ENCODE data around the gene FGF14.

FGF14 gene

GRCh38 chr13:101965096-101965495, 436.8 kb downstream of the FGF14 start:
- DNase-seq = no peak

- DNase-seq = no peak
Measured at GRCh38 chr13:101959016-101959415, 442.8 kb downstream of the FGF14 start.

DNA sequence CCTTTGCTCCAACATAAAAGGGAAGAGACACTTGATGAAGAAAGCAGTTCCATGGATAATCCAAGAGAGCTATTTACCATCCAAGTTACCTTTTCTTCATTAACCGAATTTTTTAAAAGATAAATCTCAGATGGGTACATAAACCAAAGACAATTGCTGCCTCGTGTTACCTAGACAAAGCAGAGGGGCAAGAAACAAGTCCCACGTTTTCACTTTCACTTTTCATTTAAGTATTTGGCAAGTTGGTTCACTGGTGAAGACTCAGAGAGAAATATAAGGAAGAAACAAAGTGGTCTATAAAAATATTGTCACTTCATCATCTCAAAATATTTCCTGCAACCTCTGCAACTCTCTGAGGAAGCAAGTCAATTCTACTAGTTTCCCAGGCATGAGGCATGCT, 446.1 kb downstream of the FGF14 start:
- no peak for DNase-seq

DNA sequence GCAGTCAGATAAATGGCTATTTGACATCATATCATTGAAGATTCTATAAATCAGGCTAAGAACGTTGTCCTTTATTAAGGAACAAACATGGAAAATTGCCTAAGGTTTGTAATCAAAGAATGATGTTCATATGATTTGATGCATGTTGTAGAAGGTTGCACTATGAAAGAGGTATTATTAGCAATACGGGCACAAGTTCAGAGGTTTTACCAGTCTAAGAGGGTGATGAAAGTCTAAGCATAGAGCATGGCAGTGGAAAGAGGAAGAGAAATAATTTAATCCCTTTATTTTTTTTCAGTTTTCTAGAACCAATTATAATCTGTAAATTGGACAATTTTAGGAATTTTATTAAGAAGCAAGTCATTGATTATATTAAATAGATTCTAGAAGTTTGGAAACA, 450.7 kb downstream of the FGF14 start:
- no peak for DNase-seq

GRCh38 chr13:101949681-101950080, 452.2 kb downstream of the FGF14 start:
- no peak for DNase-seq

DNA sequence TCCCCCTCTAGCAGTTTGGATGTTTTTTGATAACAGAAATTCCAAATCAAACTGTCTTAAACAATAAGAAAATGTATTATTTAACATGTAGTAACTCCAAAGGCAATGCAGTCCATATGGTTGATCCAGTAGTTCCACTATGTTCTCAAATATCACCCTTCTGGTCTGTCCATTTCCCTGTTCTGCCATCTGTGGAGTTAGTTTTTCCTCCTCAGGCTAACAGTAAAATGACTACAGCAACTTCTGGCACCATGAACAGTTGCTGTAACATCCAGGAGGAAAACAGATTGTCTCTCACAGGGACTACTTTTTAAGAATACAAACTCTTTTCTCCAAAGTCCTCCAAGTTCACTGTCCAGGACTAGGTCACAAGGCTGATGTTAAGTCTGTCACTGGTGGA, 455.4 kb downstream of the FGF14 start:
- DNase-seq = no peak

DNA sequence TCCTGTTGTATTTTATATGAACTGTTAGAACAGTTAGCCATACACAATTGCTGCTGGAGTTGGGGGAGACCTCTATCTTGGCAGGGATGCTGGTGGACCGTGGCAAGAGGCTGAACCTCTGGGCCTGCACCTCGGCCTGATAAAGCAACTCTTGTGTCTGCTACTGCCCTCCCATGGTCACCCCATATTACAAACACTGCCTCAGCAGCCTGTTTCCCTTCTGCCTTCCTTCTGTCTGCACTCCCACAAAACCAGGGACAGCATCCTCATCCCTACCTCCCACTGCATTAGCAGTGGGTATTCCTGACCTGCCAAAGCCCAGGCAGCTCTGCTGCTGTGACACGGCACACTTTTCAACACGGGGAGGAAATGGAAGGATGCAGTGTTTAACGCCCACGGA, 456.4 kb downstream of the FGF14 start:
- DNase-seq = no peak

DNA sequence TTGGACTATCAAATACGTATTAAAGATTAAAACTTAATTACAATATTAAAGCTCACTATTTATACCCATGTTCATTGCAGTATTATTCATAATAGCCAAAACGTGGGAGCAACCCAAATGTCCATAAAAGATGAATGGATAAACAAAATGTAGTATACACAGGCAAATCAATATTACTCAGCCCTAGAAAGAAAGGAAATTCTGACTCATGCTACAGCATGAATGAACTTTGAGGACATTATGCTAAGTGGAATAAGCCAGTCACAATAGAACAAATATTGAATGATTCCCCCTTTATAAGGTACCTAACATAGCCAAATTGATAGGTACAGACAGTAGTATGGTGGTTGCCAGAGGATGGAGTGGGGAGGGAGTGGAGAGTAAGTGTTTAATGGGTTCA, 457.3 kb downstream of the FGF14 start:
- no peak for DNase-seq

DNA sequence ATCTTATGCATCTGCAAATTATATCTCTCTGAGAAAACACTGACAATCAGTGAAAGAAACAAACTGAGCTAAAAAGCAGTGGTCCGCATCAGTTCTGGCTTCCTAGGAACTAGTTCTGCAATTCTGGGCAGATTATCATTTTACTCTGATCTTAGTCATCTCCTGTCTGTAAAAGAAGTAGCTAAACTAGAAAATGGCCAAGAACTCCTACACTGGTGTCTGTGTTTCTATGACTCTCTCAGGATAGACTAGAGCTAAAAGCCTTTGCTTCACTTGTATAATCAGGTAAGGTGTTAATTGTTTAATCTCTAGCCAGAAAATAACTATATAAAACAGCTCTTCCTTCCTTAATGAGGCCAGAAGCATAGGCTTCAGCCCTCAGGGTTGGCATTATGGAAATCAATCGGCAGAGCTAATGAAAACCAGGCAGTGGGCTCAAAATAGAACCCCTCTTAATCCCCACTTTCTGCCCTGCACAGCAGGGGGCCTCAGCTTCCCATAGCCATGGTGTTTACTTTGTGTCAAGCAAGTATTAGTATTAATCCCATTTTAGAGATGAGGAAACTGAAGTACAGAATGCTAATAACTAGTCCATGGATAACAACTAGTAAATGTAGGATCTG, 459.2 kb downstream of the FGF14 start:
- no peak for DNase-seq

DNA sequence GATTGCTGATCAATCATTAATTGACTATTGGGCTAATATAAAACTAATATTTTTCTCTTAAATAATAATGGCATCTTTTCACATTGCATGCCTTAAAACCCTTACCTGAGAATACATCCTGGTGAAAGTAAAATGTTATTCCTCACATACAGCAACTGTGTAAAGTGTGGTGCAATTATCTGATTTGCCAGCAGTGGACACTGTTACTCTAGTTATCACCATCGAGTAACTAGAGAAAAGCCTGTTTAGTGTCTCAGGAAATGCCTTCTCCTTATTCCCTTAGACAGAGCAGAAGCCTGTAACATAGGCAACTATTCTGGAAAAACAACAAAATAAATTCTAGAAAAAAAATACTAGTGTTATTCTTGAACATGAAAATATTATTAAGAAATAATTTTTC, 459.8 kb downstream of the FGF14 start:
- no peak for DNase-seq

DNA sequence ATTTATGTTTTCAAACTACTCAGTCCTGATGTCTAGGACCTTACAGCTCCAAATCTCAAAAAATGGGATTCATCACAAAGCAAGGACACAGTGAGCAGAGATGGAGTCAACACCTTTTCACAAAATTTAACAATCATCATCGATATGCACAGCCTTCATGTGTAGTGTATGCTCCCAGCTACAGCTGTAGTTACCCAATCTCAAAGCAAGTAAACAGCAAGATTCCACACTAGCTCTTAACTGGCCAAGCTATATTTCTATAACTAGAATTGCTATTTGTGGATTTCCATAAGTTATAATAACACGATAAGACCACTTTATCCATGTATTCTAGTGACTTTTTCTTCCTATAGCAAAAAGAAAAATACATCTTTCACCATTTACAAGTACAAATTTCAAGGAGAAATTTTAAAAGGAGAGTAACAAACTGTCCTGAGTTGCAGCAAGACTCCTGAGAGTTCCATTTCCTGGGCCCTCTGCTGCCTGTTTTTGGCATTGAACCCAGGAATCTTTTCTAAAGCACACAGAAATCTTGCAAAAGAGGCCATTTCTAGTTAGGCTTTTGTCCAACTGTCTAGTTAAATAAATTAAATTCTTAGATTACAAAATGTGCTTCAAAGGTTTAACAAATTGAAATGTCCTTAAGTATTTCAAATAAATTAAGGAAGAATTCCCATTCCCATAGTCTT, 460.6 kb downstream of the FGF14 start:
- no peak for DNase-seq

DNA sequence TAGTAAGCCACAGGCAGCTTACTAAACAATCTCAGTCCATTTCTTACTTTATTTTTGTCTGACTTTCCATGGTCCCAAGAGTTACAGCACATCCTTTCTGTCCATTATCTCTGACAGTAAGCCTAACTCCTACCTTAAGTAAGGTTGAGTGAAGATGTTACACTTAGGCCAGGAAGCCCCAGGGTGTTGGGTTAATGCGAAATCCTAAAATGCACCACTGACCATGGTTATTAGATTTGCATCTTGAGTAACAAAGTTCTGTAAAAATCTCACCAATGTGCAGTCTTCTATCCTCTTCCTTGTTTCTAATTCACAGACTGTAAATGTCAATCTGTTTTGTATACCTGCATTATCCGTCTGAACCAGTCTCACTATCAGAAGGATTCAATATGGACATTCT, 462.5 kb downstream of the FGF14 start:
- DNase-seq = no peak

DNA sequence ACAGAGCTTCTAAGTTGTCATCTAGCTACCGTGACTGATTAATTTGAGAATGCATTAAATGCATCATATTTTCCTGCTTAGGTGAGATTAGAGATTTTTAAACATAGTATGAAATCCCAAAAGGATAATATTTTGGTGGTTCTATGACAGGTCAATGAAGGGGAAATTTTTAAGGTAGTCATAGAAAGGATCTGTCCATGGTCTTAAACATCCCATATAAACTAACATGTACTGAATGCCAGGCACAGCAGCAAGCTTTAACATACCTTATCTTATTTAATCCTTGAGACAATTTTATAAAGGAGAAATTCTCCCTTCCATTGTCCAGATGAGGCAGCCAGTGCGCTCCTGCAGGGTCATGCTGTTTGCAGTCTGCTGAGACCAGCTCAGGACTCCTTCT, 466.0 kb downstream of the FGF14 start:
- DNase-seq = no peak

GRCh38 chr13:101931186-101931585, 470.7 kb downstream of the FGF14 start:
- DNase-seq = no peak

- no peak for DNase-seq
Measured at GRCh38 chr13:101930331-101930730, 471.5 kb downstream of the FGF14 start.

DNA sequence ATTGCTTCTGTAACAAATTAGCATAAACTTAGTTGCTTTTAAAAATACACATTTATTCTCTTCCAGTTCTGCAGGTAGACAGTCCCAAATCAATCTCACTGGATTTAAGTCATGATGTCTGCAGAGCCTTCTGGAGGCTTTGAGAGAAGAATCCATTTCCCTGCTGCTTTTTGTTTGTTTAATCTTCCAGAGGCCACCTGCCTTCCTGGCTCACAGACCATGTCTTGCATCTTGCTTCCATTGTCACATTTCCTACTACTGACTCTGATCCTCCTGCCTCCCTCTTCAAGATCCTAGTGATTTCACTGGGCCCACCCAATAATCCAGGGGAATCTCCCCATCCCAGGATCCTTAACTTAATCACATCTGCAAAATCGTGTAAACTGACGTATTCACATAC, 476.1 kb downstream of the FGF14 start:
- no peak for DNase-seq

DNA sequence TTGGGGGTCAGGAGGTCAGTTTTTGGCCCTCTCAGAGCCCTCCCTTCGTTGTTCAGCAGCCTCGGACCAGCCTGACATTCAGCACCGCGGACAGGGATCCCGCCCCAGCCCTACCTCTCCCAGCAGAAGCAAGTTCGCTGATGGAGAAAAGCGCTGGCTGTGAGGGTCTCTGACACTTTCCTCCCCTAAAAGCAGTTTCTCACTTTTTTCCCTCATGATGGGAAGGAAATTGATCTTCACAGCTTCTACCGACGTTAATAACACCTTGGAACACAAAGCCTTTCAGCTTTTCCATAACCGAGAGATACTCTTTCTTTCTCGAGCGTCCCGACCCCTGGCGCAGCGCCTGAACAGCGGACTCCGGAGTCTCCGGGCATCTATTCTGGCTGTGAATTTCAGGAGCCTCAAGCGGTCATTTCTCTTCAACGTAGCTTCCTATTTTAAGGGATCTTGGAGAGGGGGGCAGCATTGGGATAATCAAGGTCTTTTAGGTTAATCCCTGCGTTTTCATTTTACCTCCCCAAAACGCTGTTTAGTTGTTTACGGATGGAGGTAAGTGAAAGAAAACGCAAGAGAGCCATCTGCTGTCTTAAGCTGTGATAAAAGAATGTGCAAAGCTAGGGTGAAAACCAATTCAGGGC, 482.2 kb downstream of the FGF14 start:
- peak; percentile 56 for DNase-seq

DNA sequence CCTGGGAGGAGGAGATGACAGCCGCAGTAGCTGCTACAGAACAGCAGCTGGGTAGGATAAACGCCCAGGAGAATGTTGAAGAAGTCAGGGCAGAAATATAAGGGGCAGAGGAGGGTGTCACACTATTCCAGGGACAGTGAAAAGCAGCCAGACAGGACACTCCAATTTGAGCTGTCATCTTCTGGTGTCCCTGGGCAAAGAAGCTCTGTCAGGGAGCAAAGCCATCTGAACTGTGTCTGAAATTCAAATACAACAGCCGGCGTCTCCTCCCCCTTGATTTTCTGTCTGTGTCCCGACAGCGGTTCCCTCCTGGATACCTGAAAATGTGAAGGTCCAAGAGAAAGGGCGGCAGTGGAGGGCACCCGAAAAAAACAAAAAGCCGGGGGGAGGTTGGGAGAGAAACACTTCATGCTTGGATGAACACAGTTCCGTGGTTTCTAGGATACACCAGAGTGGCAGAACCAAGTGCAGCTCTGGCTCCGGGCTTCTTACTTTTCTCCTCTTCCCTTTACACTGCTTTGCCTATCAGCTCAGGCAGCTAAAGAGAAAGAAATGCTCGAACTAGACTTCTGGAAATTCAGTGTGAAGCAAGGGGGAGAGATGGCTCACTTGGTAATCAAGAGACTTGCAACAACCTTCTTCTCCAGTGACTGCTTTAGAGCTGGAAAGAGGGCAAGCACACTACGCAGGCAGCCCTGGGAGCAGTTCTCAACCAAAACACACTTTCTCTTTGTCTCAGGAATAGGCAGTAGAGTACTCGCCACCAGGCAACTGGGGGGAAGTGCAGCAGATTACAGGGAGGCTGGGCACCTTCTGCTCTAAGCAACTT, 483.8 kb downstream of the FGF14 start:
- DNase-seq = no peak

- no peak for DNase-seq
Measured at GRCh38 chr13:101917475-101917810, 484.4 kb downstream of the FGF14 start.

- DNase-seq = no peak
Measured at GRCh38 chr13:101916775-101917474, 484.9 kb downstream of the FGF14 start.

DNA sequence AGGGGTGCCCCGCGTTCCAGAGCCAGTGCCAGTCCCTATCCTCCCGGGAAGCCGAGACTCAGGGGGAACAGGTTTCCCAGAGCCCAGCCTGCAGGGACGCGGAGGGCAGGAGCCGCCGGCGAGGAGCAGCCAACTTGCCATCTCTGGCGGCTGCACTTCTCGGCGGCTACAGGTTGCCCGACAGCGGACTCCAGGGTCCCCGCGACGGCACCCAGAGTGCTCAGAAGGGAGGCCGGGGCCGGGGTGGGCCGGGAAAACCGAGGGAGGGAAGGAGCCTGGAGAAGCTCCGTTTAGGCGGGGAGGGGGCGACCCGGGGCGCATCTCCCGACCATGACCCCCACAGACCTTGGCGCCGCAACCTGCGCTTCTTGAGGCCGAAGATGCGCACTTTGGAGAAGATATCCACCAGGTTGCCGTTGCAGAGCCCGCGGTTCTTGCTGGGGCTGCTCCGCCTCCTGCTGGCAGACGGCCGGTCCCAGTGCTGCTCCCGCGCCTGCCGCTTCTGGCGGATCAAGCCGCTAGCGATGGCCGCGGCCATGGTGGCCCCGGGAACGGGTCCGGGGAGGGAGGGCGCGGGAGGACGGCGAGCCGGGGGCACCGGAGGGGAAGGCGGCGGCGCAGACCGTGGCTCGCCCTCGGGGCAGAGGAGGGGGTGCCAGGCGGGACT, 485.6 kb downstream of the FGF14 start:
- DNase-seq = peak; percentile 27

DNA sequence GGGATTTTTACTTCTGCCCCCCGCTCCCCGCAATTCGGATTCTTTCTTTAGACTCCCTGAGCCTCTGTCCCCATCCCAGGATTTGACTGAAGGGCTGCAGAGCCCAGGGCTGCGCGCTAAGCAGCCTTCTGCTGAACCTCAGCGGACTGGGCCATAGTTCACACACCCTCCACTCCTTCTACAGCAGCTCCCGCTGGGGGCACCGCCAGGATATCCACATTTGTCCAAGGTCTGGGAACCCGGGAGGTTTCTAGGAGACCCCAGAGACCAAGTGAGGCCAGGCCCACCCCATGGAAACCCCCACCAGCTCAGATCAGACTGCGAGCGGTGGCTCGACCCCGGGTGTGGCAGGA, 486.1 kb downstream of the FGF14 start:
- DNase-seq = no peak

GRCh38 chr13:101915331-101915730, 486.5 kb downstream of the FGF14 start:
- no peak for DNase-seq

Data from femur (tissue), 1 donor.